Activated CD4-positive, alpha-beta T cell treated with anti-CD3 and anti-CD28 coated beads for 24 hours (primary cell): ENCODE results near the gene KNSTRN.

Experiments used
- DNase-seq, 2 donors: peaks; one replicate each; pipeline ENCODE4 v3.0.0-alpha.2; 2020; ENCODE audit warnings: low read depth in 2 of 2

KNSTRN gene

DNA sequence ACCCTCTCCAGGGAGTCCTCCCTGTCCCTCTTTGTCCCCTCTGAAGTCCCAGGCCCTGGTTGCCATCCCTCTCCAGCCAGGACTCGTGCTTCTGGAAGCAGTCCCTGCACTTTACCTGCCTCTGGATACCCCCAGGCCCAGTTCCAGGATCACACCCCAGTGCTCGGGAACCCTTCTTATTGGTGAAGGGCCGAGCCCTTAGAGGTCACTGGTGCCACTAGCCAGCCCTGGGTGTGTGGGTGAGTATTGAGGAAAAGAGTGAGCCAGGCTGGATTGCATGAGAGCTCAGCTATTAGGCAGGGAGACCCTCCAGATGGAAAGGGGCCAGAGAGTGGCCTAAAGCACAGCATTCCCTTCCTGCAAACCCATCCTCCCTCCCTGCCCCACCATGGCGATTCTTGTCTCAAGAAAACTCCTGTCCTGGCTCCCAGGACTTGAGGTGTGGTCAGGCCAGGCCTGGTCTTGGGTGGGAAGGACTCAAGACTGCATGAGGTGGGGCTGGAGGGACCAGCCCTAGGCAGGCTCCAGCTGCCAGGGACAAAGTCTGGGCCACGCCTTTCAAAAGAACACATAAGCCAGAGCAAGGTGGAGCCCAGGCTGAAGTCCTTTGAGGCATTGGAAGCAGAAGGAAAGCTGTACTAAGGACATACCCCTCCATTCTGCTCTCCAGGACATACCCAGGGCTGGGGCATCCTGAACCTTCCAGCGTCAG, 36.5 kb upstream of the KNSTRN start:
- DNase-seq, result no peak

DNA sequence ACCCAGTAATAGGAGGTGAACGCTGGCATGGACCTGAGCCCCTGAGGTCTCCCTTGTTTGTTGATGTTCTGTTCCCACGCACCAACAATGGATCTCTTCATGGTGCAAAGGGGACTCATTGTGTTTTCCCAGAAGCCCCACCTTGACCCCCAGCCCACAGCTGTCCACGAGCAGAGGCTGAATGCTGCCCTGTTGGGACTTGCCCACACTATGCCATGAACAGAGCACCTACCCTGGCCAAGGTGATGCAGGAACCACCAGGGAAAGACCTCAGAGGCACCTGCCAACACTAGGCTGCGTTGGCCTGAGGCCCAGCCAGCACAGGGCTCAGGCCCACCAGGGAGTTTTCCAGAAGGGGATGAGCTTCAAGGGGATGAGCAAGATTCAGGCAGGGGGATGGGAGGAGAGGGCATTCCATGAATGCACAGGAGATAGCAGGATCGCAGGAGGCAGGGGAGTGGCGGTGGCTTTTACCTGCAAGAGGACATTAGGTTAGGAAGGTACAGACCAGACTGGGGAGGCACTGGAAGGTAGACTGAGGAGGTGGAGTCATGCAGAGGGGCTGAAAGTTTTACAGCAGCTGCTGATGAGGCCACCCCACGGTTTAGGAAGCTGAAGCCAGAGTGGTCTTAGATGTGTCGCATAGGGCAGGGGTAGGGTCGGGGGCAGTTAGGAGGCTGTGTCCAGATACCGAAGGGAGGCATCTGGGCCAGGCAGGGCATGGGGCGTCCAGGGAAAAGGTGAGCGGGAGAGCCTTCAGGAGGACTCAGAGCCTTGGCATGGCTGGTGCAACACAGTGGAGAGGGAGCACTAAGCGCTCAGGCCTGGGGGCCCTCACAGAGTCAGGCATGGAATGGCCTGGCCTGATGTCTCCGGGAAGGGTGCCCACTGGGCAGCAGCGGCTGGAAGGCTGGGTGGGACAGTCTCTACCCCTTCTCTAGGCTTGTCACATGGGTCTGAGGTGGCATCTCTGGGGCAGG, 35.7 kb upstream of the KNSTRN start:
- no peak for DNase-seq

DNA sequence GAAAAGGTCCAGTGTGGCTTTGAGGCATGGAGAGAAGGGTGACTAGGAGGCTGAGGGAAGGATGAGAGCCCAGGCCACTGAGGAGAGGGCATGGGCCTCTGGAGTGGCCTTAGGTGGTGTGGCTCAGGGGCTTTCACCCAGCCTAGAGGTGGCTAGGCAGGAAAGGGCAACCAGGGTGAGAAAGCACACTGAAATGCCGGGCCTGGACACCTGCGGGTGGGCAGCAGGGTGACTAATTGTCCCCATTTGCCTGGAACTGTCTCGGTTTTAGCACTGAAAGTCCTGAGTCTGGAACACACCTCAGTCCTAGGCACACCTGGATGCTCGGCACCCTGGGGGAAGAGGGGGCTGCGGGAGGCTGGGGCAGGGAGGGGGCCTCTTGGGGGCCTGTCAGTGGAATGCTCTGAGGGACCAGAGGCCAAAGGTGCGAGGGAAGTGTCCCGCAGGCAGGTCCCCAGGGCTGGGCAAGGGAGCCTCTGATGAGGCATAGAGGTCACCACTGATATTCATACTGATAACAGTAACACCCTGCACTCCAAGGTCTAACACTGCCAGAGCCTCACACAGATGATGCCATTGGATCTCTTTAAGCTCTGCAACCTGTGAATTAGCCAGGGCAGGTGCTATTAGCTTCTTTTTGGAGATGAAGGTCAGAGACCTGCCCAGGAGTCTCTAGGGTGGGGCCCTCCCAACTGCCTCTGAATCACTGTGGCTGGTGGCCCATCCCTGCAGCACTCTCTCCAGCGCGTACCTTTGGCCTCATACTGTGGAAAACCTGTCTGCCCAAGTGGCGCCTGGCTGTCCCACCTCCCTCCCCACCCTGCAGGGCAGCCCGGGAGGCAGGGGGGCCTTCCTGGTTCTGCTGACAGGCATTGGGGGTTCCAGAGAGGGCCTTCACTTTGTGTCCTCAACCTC, 34.7 kb upstream of the KNSTRN start:
- DNase-seq, result no peak

DNA sequence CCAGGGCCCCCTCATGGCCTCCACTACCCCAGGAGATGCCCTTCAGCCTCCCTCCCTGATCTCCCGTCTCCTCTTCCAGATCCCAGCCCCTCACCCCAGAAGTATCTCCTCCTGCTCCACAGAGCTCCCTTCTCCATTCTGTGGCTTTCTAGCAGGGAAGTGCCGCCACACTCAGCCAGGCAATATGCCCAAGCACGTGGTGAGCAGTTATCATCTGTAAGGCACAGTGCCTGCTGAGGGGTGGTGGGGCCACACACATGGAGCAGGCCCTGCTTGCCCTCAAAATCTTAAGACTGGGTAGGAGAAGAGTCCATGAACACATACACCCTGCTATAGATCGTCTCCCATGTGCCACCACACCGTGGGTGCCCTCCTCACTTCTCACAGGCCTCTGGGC, 34.0 kb upstream of the KNSTRN start:
- DNase-seq, result no peak

DNA sequence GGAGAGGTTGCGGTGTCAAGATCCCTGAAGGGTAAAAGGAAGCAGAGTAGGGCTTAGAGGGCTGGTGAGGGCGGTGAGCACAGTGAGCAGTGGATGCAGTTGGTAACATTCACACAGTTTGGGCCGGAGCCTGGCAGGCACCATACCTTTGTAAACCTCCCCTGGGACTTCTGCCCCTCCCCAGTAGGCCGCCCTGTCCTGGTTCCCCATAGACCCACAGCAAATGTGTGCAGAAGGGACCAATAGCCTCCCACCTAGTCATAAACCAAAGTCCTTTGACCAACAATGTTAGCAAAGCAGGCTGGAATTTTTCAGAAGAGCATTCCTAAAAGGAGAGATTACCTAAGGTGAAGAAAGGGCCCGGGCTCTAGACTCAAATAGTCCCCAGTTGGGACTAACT, 33.4 kb upstream of the KNSTRN start:
- DNase-seq, result no peak

DNA sequence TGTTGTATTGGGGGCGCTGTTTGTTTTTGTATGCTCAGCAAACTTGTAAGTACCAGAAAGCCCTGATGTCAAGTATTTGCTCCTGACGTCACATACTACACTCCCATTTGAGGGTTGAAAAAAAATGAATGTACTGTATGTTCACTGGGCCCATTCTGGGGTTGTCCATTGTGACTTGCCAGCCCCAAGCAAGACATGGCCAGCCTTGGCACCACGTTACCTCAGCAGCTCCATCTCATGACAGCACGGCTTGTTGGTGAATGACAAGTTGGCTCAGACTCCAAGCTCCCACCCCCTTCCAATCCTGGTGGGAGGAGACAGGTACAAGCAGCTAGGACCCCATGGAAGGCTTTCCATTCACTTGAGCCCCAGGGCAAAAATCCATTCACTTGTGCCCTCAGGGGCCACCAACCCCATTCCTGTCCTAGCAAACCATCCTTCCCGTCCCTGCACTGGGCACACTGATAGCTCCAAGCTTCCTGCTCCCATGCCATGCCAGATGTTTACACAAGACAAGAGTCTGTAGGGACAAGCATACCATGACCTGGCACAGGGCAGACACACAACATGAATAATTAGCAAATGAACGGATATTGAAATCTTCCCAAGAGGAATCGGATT, 30.1 kb upstream of the KNSTRN start:
- no peak for DNase-seq

DNA sequence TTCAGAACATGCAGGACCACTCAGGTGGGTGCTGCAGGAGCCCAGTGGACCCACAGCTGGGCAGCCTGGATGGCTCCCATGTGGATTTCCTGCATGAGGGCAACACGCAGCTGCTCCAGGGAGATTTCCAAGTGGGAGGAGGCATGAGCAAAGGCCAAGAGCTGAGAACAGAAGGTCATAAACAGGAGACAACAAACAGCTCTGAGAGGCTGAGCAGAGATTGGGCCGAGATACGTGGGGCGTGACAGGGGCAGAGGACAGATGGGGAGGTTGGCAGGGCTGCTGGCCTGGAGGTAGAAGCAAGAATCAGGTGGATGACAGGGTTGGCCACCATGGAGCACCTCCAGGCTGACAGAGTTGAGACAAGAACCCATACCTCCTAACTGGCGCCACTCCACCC, 28.8 kb upstream of the KNSTRN start:
- no peak for DNase-seq

DNA sequence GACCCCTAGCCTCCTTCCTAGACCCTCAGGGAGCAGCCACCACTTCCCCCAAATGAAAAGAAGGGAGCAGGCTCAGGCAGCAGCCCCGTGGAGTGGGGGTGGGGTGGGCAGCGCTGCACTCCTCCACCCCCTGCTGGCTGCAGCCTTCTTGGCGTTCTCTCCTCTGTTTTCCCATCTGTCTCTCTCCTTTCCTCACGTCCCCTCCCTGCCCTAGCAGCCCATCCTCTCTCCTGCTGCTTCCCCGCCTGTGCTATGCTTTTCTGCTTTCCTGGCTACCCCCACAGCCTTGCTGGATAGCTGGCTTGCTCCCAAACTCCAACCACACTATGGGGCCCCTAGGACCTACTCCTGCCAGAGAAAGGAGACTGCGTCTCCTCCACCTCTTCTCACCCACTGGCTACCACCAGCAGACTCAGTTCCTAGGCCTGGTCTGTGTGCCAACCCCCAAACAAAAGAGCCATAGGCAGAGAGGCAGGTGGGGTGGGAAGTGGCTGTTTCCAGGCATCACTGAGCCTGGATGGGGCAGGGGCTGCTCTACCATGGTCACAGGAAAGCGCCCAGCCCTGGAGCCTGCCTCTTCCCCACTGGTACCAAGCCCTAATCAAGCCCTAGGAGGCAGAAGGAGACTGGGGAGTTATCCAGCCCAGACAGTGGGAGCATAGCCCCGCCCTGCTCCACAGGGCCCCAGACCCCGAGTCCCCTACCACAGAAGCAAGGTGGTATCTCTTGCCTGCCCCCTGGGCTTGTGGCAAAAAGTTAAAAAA, 27.9 kb upstream of the KNSTRN start:
- no peak for DNase-seq

DNA sequence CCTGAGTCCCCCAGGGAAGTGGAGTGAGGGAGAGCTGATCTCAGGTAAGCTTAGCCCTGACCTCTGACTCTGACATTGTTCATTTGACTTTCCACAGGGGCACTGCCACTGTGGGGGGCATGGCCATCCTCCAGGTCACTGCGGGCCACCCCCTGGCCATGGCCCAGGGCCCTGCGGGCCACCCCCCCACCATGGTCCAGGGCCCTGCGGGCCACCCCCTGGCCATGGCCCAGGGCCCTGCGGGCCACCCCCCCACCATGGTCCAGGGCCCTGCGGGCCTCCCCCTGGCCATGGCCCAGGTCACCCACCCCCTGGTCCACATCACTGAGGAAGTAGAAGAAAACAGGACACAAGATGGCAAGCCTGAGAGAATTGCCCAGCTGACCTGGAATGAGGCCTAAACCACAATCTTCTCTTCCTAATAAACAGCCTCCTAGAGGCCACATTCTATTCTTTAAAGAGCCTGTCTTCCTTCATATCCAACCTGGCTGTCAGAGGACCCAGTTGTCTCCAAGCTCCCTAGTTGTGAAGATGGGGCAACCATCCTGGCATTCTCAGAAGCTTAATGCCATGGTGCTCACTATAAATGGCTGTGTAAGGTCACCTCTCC, 26.4 kb upstream of the KNSTRN start:
- no peak for DNase-seq

DNA sequence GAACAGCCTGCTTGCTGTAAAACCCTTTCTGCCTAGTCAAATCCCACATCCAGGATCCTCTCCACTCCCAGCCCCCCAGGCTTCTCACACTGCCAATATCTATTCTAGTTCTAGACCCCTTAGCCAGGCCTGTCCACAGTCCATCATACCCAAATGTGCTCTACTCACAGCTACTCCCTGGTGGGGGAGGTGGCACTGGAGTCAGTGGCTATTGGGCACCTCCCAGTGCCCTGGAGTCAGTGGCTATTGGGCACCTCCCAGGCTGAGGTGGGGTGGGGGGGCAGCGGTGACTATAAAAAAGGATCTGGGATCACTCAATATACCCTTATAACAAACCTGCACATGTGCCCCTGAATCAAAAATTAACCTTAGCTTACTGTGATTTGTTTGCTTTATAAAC, 25.3 kb upstream of the KNSTRN start:
- no peak for DNase-seq

DNA sequence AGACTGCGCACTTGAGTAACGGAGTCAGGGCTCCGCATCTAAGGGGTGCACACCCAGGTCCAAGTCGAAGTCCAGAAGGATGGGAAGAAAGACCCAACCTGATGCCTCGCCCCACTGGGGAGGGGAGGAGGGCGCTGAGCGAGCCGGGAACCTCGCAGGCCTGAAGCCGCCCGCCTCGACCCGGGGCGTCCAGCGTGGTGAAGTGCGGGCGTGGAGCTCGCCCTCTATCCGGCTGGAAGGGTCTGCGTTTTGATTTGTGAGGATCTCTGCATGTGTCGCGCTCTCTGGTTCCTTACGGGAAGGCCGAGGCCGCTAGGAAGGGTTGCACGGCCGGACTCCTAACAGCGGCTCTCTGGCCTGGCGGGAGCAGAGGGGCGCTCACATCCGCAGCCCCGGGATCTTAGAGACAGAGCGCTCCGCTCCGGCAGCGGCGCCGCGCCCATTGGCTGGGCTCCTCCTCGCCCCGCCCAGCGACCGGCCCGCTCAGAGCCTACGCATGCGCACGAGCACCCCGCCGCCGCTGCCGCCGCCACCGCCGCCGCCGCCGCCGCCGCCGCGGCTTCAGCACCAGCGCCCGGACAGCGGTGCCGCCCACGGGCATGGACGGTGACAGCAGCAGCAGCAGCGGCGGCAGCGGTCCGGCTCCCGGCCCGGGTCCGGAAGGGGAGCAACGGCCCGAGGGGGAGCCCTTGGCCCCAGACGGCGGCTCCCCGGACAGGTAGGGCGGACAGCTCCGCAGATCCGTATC, 24.6 kb upstream of the KNSTRN start, which contains the start of gene DISP2:
Gene DISP2, plus strand, starts transcription at position 497 of the 748 bp plus-strand sequence. Its CDS starts 103 bp downstream, at position 600.
- peak; percentile 79 to 81 for DNase-seq

DNA sequence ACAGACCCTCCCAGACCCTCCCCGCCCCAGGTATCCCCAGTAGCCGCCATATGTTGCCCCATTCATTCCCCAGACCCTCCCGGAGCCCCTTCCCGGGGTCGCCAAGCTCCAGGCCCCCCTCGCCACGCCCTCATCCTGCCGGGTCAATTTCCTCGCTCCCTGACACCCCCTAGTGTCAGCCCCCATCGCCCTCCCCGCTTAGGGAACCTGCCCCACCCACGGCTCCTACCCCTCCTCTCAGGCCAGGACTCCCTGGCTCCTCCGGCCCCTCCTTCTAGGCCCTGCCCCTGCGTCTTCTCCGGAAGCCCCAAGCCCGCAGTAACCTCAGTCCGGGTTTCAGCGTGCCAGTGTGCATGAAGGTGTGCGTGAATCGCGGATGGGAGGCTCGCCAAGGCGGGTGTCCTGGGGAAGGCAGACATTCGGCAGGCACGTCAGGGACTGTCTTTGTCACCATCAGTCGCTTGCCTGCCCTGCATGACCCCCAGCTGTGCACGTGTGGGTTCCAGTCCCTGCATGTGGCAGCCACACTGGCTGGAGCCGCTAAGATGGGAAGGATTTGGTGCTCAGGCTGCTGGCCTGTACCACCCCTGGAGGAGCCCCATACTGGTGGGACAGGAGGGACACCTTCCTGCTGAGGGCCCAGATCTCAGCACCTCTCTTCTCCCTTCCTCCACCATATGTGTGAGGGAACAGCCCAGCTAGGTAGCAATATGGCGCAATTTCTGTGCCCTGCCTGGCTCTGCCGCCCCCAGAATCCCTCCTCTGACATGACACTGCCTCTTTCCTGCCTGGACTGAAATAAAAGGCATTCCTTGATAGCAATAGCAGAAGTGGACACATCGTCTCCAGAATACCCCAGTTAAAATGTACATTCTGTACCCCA, 23.8 kb upstream of the KNSTRN start:
- DNase-seq, result no peak

DNA sequence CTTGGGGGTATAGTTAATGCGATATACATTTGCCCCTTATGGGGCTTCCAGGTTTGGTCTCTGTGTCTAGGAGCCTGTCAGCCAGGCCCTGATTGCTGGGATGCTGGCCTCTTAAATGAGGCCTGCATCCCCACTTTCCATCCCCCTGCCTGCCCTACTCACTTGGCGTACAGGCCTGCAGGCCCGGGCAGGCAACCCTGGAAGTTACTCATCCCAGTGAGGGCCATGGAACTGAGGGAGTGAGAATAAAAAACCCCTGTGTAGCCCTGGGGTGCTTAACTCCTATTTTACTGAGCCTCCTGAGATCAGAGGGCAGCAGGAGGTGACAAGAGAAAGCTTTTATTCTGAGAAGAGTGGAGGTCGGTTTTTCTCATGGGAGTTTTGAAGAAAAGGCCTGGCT, 22.5 kb upstream of the KNSTRN start:
- no peak for DNase-seq

DNA sequence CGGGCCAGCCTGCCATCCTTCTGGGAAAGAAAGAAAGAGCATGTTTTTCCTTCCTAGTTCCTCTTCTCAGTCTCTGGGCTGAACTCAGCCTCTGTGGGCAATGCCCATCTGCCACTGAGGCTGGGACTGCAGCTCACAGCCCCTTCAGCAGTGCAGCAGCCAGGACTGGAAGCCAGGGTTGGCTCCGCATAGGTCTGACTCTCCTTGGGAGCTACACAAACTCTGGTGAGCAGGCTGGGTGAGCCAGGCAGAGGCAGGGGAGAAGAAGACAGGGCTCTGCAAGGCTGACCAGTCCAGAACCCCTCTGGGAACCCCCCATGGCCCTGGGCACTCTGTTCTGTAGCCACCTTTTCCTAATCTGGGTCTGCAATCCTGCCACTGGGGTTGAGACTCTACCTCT, 20.9 kb upstream of the KNSTRN start:
- DNase-seq, result no peak

DNA sequence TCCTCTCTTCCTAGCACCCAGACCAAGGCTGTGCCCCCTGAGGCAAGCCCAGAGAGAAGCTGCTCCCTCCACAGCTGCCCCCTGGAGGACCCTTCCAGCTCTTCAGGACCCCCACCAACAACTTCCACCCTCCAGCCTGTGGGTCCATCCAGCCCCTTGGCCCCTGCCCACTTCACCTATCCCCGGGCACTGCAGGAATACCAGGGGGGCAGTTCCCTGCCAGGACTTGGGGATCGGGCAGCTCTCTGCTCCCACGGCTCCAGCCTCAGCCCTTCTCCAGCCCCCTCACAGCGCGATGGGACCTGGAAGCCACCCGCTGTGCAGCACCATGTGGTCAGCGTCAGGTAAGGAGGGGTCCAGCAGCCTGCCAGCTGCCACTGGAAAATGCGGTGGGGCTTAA, 18.9 kb upstream of the KNSTRN start:
- no peak for DNase-seq

DNA sequence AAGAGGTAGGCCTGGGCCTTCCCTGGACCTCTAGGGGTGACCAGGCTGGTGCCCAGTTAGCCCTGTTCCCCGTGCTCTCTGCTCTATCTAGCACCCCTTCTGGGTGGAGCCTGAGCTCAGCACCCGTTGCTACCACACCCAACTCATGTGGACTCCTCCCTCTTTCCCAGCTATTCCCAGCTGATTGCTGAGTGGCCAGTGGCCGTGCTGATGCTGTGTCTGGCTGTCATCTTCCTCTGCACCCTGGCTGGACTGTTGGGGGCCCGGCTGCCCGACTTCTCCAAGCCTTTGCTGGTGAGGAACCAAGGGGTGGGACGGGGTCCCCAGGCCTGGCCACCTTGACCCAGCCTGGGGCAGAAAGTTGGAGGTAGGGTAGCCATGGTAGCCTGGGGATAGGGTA, 18.3 kb upstream of the KNSTRN start:
- no peak for DNase-seq

DNA sequence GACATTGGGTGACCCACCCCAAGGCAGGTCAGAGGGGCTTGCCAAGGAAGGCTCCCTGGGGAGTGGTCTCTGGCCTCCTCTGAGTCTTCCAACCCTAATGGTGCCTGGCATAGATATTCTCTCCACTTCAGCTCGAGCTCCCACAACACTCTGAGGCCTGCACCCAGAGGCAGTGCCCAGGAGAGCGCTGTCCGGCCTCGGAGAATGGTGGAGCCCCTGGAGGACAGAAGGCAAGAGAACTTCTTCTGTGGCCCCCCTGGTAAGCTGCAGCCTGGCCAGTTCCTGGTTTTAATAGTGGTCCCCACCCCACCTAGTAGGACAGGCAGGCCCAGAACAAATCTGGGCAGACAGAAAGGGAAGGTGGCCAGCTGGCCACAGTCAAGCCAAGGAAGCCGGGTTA, 17.5 kb upstream of the KNSTRN start:
- no peak for DNase-seq

DNA sequence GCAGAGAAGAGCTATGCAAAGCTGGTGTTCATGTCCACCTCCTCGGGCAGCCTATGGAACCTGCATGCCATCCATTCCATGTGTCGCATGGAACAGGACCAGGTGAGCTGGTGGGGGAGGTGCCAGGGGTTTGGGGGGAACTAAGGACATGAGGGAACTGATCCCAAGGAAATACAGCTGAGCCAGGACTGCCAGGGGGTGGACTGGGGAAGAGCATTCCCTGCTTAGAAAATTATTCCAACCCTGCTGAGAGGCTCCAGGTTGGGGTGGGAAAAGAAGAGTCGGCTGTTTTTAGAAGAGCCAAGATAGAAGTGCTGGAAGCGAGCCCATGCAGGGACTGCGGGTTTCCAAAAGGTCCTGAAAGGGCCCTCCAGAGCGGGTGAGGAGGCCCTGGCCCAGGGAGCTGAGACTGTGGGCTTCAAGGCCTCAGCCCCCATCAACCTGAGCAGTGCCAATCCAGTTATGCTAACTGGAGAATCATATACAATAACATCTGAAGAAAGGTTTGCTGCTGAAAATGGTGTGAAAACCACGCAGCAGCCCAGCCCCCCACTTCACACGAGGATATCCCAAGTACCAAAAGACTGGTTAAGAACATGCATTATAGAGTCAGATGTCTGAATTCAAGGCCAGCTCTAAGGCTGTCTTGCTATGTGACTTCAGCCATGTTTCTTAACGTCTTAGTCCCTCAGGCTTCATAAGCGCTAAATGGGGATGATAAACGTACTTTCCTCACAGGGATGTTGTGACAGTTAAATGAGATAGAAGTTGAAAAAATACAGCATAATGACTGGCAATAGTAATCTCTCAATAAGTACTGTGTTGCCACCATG, 16.7 kb upstream of the KNSTRN start:
- DNase-seq, result no peak
